Tongue (tissue), 2 donors: ENCODE data around the gene COQ8B. TPM values are rescaled to one million over a fixed set of nuclear protein-coding genes. Genes with fewer than 3 reads are reported as not detected.
A peak's percentile ranks its signal among the peaks of the same experiment; 100 is the strongest.
"Not testable (repeated sequence)": the region's sequence is repeated elsewhere in the genome, so short reads cannot be mapped to it uniquely, and the experiment has no call there.

ENCODE experiments used
- DNase-seq: peaks from one replicate; pipeline ENCODE4 v3.0.0-alpha.2; 2015
- total RNA-seq: library from RNA; depleted of rRNA; stranded (reverse); fragments of >200 nt; gene quantifications from one replicate; pipeline ENCODE4 v1.2.3, GENCODE V29; 2014

COQ8B gene
- total RNA-seq, 1 donor from 2014 or later: 41.4 TPM

DNA sequence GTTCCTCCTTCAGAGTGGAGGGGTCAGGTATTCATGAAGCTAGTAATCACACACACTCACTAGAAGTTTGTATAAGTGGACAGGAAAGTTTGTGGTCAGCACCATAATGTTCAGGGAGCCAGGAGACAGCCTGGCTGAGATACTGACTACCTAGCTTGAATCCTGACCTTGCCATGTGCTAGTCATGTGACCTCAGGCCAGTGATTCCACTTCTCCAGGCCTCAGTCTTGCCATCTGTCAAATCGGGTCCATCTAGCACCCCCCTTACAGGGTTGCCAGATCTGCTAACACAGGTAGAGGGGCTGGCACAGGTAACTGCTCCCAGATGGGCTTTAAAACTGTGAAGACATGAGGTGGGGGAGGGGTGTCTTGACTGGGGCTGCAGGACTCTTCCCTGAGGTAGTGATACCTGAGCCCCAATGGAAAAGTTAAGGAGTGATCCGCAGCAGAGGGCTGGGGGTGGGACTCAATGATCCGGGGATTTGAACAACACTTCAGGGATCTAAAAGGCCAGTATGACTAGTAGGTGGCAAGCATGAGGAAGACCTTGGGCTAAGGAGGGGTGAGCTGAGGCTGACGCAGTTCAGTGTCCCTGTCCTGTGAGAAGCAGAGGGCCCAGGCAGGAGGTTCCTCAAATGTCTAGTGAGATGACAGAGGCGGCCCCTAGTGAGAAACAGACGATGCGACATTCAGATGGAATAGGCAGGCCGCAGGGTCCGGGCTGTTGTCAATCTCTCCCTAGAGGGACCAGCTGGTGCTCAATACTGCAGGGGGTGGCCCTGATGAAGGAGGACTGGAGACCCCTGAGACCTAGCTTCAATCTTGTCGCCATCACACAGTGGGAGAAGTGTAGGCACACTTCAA is 25.1 kb upstream of the COQ8B start:
- DNase-seq: no peak

DNA sequence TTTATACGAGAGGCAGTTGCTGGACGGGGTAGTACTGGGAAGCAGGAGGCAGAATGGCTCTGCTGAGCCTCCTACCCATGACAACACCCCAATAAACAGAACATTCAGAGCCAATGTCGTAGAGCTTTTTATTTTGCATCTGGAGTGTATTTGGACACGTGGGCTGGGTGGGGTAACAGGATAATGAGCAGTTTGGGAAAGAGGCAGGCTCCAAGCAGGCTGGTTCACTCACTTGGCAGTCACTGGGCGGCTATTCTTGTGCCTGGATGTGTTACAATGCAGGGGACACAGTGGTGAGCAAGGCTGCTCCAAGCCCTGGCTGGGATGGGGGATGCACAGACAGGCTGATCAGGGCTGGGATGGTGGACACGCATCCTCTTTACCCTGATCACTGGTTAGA is 24.1 kb upstream of the COQ8B start:
- DNase-seq: no peak

DNA sequence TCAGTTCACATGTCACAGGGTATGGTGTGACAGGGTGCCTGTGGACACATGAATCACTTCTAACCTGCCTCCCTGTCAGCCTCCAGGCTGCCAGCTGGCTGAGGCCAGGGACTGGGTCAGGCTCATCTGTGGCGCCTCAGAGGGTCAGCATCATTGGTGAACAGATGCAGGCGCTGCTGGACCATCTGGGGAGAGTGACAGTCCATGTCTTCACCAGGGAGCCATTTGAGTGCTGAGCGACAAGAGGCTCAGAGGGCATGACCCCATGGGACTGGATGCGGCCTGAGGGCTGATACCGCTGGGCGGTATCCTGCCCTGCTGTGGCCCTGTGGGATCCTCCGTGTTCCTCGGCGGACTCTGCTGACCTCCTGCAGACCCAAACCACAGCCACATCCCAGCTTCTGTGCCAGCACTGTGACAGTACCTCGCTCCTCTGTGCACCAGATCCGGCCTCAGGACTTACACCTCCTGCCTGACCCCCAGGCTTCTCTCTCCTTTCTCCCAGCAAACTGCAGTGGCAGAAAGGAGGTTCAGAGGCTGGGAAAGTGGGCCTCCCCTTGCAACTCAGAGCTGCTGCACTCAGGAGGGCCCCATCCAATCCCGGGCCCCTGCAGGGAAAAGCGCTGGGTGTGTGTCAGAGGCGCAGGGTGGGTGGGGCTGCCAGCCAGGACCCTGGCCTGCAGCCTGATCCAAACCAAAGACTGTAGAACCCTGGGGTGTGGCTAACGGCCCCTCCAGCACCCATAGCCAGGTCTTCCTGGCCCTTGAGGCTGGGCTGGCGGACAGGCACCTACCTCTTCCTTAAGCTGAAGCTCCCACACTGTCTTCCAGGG is 23.4 kb upstream of the COQ8B start:
- no peak for DNase-seq

DNA sequence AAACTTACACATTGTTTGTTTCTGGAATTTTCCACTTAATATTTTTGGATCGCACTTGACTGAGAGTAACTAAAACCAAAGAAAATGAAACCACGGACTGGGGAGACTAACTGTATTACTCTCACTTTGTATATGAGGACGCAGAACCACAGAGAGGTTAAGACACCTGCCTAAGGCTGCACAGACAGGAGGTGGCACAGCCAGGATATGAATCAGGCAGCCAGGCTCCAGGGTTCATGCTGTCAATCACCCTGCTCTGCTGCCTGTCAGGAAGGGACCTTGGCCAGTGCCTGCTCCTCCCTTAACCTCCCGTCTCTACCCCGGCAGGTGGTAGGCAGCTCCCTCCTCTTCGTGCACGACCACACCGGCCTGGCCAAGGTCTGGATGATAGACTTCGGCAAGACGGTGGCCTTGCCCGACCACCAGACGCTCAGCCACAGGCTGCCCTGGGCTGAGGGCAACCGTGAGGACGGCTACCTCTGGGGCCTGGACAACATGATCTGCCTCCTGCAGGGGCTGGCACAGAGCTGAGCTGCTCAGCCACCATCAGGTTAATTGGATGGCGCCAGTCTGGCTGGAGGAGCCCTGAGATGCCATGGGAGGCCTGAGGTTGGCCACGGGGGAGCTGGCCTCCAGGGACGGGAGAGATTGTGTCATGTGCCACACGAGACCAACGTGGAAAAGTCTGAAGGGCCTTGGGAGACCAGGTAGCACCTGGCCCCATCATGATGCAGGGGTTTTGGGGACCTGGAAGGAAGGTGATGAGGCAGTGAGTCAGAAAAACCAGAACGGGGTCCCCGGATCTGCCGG is 22.5 kb upstream of the COQ8B start:
- DNase-seq: no peak

DNA sequence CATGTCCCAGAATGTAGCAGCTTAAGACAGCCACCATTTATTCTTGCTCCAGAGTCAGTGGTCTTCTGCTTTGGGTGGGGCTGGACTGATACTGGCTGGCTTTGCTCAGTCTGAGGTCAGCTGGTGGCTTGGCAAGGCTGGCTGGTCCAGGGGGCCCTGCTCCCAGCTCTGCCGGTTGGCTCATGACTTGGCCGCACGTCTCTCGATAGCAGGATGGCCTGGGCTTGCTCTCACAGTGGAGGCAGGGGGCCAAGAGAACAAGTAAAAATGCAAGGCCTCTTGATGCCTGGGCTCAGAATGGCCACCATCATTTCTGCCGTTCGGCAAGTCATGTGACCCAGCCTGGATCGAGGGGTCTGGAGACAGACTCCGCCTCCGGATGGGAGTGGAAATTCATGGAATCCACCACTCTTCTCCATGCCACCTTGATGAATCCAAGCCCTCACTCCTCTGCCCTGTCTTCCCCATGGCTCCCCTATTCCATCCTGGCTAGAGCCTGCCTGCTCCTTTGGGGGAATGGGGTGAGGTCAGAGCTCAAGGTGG is 20.5 kb upstream of the COQ8B start:
- DNase-seq: no peak

DNA sequence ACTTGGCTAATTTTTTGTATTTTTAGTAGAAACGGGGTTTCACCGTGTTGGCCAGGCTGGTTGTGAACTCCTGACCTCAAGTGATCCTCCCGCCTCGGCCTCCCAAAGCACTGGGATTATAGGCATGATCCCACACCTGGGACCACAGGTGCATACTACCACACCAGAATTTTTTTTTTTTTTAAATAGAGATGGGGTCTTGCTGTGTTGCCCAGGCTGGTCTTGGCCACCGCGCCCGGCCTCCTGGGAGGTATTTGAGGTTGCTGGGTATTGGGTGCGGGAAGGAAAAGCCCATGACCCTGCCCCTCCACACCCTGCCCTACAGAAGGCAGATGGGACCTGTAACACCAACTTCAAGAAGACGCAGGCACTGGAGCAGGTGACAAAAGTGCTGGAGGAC is 20.0 kb upstream of the COQ8B start:
- DNase-seq: no peak

DNA sequence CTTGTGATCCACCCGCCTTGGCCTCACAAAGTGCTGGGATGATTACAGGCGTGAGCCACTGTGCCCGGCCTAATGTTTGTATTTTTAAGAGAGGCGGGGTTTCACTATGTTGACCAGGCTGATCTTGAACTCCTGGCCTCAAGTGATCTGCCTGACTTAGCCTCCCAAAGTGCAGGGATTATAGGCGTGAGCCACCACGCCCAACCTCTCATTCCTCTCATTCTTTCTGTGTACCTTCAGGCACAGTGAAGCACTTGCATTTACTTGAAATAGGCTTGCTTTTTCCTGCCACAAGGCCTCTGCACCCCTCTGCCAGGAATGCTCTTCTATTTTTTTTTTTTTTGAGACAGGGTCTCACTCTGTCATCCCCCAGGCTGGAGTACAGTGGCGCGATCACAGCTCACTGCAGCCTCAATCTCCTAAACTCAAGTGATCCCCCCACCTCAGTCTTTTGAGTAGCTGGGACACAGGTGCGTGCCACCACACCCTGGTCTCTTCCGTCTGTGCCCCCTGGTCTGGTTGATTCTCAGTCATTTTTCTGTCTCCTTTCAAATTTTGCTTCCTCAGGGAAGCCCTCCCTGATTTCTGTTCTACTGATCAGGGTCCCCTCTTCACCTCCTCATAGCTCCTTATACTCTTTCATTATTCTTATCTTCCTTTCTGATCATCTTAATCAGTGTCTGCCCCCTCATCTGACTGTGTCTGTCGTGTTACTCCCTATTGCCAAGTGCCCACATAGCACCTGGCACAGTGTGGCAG is 18.5 kb upstream of the COQ8B start:
- no peak for DNase-seq

DNA sequence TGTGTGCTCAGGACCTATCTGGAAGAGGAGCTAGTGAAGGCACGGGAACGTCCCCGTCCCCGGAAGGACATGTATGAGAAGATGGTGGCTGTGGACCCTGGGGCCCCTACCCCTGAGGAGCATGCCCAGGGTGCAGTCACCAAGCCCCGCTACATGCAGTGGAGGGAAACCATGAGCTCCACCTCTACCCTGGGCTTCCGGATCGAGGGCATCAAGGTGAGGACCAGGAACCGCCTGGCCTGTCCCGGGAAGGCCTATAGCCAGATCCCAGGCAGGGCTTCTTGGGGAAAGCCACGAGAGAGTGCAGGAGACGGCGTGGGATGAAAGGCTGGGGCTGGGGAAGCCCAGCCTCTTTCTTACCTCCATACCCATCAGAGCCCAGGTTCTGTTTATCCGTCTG is 16.5 kb upstream of the COQ8B start:
- no peak for DNase-seq

DNA sequence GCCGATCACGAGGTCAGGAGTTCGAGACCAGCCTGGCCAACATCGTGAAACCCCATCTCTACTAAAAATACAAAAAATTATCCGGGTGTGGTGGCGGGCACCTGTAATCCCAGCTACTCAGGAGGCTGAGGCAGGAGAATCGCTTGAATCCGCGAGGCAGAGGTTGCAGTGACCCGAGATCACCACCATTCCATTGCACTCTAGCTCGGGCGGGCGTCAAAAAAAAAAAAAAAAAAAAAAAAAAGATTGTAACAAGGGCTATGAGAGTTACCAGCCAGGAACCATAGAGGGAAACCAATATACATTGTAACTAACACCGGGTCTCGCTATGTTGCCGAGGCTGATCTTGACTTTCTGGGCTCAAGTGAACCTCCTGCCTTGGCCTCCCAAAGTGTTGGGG is 15.6 kb upstream of the COQ8B start:
- not testable (repeated sequence) for DNase-seq

DNA sequence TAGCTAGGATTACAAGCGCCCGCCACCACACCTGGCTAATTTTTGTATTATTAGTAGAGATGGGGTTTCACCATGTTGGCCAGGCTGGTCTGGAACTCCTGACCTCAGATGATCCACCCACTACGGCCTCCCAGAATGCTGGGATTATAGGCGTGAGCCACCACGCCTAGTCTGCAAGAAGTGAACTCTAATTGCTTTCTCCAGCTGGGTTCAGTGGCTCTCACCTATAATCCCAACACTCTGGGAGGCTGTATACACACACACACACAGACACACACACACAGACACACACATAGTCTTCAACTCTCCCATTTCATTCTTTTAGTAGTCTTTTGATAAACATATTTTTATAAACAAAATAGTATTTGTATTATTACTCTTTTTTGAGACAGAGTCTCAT is 13.4 kb upstream of the COQ8B start:
- not testable (repeated sequence) for DNase-seq

DNA sequence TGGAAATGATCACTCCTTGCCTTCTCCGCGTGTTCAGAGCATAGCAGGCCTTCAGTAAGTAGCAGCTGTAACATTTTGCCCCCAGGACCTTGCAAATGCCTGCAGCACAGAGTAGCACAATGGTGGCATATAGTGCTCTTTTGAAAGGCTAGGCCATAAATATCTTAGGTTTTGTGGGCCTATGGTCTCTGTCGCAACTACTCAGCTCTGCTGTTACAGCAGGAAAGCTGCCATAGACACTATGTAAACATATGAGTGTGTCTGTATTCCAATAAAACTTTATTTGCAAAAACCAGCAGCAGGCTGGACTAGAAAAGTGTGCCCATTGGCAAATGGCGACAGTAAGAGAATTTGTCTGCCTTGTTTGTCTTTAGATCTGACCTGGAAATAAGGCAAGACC is 9.6 kb upstream of the COQ8B start:
- DNase-seq: no peak

DNA sequence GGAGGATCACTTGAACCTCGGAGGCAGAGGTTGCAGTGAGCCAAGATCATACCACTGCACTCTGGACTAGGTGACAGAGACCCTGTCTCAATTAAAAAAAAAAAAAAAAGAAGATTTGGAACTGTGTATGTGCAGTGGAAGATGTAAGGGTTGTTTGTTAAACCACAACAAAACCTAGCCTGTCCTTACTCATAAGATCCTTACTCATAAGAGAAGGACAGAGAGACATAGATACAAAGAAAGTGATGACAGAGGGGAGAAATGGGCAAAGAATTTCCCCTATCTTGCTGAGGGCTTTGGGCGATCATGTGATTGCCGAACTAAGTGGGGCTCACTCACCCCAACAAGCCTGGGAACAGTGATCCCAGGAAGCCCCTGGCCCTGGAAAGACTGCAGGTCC is 8.2 kb upstream of the COQ8B start:
- no peak for DNase-seq

DNA sequence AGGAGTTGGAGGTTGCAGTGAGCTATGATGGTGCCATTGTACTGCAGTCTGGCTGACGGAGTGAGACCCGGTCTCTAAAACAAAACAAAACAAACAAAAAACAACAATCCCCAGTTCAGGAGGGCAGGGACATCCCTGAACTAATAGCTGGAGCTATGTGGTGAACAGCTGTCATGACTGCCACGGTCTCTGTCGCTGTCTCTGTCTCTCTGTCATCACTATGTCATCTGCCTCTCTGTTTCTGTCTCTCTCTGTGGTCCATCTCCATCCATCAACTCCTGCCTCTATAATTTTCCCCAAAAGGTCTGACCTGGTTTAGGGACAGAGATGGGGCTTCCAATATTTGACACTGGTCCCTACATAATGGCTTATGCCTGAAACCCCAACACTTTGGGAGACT is 7.6 kb upstream of the COQ8B start:
- DNase-seq: no peak

DNA sequence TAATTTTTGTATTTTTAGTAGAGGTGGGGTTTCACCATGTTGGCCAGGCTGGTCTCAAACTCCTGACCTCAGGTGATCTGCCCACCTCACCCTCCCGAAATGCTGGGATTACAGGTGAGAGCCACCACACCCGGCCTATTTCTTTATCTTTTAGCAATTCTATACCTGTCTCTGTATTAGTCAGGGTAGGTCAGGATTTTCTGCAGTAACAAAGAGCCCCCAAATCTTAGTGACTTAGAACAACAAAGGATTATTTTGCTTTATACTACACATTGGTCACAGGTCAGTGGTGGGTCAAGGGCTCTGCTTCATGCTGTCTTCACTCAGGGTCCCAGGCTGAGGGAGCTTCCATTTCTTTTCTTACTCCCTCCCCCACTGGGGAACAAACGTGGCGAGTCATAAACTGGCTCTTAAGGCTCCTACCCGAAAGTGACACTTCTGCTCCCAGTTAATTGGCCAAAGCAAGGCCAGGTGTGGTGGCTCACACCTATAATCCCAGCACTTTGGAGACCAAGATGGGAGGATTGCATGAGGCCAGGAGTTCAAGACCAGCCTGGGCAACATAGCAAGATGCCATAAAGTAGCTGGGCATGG is 7.1 kb upstream of the COQ8B start:
- DNase-seq: no peak

DNA sequence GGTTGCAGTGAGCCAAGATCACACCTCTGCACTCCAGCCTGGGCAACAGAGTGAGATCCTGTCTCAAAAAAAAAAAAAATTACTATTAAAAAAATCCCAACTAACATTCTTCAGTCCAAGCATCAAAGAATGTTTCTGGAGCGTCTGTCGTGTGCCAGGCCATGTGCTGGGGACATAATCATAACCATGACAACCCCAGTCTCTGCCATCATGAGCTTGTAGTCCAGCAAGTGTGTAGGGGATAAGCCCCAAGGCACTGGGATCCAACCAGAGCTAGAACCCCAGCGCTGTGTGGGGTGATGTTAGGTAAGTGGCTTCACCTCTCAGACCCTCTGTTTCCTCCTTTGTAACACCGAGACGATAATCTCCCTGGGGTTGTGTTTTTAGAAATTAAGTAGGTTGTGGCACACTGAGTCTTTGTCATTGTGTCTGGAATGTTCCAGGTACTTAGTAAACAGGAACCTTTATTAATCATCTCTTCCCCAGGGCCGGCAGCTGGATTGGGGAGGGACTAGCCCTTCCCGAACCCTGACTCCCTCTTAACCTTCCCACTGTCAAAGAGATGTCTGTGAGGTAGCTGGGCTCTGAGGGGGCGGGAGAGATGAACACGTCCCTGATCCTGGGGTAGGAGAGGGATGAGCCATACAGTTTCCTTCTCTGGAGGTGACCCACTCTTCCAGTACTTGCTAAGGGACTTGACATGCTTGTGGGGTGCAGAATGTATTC is 5.4 kb upstream of the COQ8B start:
- no peak for DNase-seq

DNA sequence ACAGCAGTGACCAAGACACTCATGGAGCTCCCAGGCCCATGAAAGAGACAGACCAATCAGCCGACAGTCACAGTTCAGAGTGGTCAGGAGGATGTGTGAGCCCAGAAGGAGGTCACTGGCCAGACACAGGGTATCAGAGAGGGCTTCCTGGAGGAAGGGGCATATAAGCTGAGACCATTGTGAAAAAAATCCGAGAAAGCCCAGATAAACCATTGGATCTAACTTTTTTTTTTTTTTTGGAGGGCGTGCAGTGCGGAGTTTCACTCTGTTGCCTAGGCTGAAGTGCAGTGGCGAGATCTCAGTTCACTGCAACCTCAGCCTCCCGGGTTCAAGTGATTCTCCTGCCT is 4.4 kb upstream of the COQ8B start:
- no peak for DNase-seq

DNA sequence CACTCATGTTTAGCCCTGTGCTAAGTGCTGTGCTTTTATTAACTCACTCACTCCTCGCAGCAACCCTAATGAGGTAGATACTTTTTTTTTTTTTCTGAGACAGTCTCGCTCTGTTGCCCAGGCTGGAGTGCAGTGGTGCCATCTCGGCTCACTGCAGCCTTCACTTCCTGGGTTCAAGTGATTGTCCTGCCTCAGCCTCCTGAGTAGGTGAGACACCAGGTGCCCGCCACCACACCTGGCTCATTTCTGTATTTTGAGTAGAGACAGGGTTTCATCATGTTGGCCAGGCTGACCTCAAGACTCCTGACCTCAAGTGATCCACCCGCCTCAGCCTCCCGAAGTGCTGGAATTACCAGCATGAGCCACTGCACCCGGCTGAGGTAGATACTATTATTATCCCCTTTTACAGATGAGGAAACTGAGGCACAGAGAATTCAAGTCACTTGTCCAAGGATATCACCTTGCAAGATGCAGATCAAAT is 2.8 kb upstream of the COQ8B start:
- no peak for DNase-seq

DNA sequence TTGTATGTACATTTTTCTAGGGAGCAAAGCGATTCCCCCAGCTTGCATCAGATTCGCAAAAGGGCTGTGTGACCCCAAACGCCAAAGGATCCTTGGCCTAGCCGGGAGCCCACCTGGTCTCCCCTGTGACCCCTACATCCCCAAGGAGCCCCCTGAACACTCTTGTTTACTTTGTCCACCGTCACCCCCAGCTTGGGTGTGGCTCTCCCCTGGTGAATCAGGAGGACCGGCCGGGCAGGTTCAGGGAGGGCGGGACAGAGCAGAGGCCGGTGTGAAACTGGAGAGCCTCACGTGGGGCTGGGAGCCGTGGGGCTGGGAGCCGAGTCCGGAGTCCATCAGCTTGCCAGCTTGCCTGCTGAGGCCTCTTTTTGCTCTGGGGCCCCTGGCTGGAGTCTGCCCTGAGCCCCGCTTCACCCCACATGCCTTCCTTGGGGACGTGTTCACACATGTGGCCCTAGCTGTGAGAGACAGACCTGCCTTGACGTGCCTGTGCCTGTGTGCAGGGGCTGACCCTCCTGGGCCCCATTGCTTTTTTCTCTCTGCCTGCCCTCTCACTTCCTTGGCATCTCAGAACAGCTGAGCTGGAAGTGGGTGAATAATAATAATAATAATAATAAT is 2.2 kb upstream of the COQ8B start:
- DNase-seq: peak; percentile 55

DNA sequence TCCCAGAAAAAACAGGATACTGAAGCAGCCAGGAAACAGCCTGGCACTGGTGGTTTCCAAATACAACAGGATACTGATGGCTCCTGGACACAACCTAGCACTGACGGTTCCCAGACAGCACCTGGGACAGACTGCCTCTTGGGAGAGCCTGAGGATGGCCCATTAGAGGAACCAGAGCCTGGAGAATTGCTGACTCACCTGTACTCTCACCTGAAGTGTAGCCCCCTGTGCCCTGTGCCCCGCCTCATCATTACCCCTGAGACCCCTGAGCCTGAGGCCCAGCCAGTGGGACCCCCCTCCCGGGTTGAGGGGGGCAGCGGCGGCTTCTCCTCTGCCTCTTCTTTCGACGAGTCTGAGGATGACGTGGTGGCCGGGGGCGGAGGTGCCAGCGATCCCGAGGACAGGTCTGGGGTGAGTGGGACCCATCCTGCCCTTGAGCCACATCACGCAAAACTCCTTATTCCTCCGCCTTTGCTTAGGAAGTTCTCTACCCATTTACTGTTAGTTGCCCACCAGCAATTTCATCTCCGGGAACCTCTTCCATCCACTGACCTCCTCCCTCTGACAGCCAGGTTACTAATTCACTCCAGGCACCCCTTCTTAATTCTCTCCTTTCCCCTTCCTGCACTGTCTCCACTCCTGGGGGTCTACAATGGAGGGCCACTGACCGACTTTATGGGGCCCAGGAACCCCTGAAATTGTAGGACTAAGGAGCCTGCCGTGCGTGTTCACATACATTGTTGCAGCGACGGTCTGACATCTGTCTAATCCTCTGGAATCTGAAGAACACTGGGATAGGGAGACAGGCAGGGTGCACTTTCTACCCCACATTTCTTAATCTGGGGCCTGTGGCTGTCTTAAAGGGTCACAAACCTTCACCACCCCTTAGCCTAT is 1.4 kb upstream of the COQ8B start:
- peak; percentile 28 for DNase-seq
